Lower lobe of right lung (tissue), 2 donors: ENCODE data around the gene GEN1. TPM values are rescaled to one million over a fixed set of nuclear protein-coding genes. Genes with fewer than 3 reads are reported as not detected.
A peak's percentile ranks its signal among the peaks of the same experiment; 100 is the strongest.
"Not testable (repeated sequence)": the region's sequence is repeated elsewhere in the genome, so short reads cannot be mapped to it uniquely, and the experiment has no call there.

Experiments
- ATAC-seq, 2 donors: fragments of 200-7000 bp; cut with Tn5 transposase; one replicate each; pipeline ENCODE4 v1.9.1; 2020 to 2022; ENCODE audit warnings: mild to moderate bottlenecking in 2 of 2, moderate library complexity in 2 of 2
- DNase-seq: peaks from one replicate; pipeline ENCODE4 v3.0.0-alpha.2; 2020
- H3K27ac ChIP-seq: fragments of 200-600 bp; one replicate; pipeline ENCODE4 v1.8.0; 2022
- H3K27me3 ChIP-seq: fragments of 200-600 bp; one replicate; pipeline ENCODE4 v1.8.0; 2022; ENCODE audit warnings: low read depth
- H3K36me3 ChIP-seq: fragments of 200-600 bp; one replicate; pipeline ENCODE4 v1.8.0; 2022; ENCODE audit warnings: mild to moderate bottlenecking
- H3K4me1 ChIP-seq: fragments of 200-600 bp; one replicate; pipeline ENCODE4 v1.8.0; 2022
- H3K4me3 ChIP-seq: fragments of 200-600 bp; one replicate; pipeline ENCODE4 v1.8.0; 2022; ENCODE audit warnings: mild to moderate bottlenecking
- H3K9me3 ChIP-seq: fragments of 200-600 bp; one replicate; pipeline ENCODE4 v1.8.0; 2022
- intact Hi-C: fragments of 100-400 bp; cut with DNase I; formaldehyde crosslinking; loops from one replicate; pipeline ENCODE4 v1.11.0; 2022
- total RNA-seq: library from RNA; stranded (reverse); fragmentation: NEBNext Ultra II Directional; extraction: Animal tissue kit (Norgen Biotek cat#: 25700); gene quantifications from one replicate; pipeline ENCODE4 v1.2.1, GENCODE V29; 2021
- TF ChIP-seq, protein P1 (sequence below): fragments of 200-600 bp; IDR thresholded peaks from one replicate; pipeline ENCODE4 v1.8.0; 2022; ENCODE audit warnings: antibody characterized with exemption, mild to moderate bottlenecking
- donor health status: DM: no; HTN: yes; CAD: no; lungs with severe emphysema.

The GEN1 gene
- total RNA-seq, 1 donor from 2014 or later, result 9.0 TPM

DNA sequence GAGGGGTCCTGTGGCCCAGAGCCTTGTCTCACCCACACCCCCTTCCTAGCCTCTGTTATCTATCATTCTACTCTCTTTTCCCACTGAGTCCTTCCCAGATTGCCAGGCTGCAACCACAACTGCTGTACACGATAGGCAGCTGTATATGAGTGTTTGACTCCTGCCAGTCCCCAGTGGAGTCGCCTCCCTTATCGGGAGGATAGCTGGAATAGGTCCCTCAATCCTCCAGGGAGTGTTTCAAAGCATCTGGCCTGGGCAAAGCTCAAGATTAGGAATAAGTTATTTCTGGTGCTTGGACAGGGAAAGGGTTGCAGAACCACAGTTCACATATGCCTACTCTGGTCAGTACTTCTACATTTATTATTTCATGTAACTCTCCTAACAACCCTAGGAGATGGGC lies 67.1 kb downstream of the GEN1 start:
- no peaks in the 10 kb centered on the region for H3K36me3 ChIP-seq
- DNase-seq, result no peak
- intact Hi-C loops, result no loop called here

DNA sequence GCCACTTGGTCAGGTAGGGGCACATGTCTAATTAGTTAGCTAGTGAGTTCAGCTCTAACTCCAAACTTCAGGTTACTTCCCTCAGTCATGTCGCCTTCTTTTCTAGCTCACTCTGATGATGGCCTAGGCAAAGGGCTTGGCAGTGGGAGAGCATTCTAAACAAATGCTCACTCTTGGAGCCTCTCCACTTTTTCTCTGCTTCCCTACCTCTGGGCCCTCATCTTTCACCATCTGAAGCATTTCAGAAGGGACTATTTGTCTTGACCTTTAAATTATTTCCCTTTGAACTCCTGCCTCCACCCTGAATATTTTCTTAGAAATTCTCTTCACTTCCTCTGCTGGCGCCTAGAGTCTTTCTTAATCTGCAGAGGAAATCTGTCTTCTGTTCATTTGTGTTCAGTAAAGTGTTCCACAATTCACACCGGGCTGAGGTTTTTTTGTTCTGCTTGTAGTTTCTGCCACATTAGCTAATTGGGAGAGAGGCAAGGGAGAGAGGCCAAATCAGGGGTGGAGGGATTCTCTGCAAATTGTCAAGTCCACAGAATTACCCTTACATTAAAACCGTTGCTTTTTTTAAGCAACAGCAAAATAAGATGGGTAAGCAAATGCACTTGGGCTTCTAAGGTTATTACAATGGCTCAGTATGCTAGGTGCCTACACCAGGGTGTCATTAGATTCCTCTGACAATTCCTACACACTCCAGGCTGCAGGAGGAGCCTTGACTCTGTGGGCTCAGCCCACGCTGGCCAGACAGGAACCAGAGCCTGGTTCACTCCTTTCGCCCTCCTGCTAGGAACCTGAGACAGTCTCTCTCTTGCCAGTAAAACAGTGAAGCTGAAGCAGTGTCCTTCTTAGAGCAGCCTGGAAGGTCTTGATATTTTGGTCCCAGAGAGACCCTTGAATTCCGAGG lies 67.9 kb downstream of the GEN1 start:
- intact Hi-C loops, result no loop called here
- H3K27ac ChIP-seq, result no peak overlapping the region

More for the DNA sequence above, 67.1 kb downstream of the GEN1 start:
- Histone ChIP-seq H3K27me3 (no peaks in the 10 kb centered on the region), H3K4me1 (peaks cover 24% of the 10 kb centered on the region), H3K27ac (no peak overlapping the region), H3K4me3 (no peak overlapping the region), H3K9me3 (no peaks in the 10 kb centered on the region)
- TF ChIP-seq, protein P1, sequence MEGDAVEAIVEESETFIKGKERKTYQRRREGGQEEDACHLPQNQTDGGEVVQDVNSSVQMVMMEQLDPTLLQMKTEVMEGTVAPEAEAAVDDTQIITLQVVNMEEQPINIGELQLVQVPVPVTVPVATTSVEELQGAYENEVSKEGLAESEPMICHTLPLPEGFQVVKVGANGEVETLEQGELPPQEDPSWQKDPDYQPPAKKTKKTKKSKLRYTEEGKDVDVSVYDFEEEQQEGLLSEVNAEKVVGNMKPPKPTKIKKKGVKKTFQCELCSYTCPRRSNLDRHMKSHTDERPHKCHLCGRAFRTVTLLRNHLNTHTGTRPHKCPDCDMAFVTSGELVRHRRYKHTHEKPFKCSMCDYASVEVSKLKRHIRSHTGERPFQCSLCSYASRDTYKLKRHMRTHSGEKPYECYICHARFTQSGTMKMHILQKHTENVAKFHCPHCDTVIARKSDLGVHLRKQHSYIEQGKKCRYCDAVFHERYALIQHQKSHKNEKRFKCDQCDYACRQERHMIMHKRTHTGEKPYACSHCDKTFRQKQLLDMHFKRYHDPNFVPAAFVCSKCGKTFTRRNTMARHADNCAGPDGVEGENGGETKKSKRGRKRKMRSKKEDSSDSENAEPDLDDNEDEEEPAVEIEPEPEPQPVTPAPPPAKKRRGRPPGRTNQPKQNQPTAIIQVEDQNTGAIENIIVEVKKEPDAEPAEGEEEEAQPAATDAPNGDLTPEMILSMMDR, result no peak
- no peak for ATAC-seq

DNA sequence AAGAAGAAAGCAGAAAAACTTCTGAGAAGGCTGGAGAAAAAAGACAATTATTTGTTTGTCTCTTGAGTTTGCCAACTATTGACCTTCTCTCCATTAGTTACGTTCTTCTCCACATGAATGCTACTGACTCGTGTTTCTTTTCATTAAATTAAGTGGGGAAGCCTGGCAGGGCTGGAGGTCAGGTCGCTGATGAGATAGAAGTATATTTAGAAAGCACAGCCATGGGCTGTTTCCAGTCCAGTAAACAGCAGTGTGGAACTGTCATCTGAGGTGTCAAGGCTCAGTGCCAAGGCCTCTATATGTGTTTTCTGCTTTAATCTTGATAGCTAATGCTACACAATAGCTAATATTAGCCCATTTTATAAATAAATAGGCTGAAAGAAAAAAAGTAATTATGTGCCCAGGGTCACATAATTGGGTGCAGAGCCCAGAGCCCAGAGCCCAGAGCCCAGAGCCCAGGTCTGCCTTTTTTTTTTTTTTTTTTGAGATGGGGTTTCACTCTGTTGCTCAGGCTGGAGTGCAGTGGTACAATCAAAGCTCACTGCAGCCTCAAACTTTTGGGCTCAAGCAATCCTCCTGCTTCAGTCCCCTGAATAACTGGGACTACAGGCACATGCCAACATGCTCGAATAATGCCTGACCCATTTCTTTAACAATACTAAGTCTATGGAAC lies 68.6 kb downstream of the GEN1 start:
- TF ChIP-seq, protein P1, result no peak
- ATAC-seq (no peak), DNase-seq (no peak)
- H3K9me3 ChIP-seq, result no peaks in the 10 kb centered on the region
- H3K4me3 ChIP-seq, result no peak overlapping the region
- H3K4me1 ChIP-seq, result peaks cover 24% of the 10 kb centered on the region
- H3K36me3 ChIP-seq, result no peaks in the 10 kb centered on the region
- H3K27ac ChIP-seq, result no peak overlapping the region
- intact Hi-C loops, result no loop called here
- H3K27me3 ChIP-seq, result no peaks in the 10 kb centered on the region

More for the DNA sequence above, 67.9 kb downstream of the GEN1 start:
- no peaks in the 10 kb centered on the region for H3K27me3 ChIP-seq
- peaks cover 24% of the 10 kb centered on the region for H3K4me1 ChIP-seq
- H3K4me3 ChIP-seq, result no peak overlapping the region
- no peak for DNase-seq
- TF ChIP-seq, protein P1, result no peak
- no peaks in the 10 kb centered on the region for H3K9me3 ChIP-seq
- peak; percentile 53 to 68 for ATAC-seq
- H3K36me3 ChIP-seq, result no peaks in the 10 kb centered on the region

DNA sequence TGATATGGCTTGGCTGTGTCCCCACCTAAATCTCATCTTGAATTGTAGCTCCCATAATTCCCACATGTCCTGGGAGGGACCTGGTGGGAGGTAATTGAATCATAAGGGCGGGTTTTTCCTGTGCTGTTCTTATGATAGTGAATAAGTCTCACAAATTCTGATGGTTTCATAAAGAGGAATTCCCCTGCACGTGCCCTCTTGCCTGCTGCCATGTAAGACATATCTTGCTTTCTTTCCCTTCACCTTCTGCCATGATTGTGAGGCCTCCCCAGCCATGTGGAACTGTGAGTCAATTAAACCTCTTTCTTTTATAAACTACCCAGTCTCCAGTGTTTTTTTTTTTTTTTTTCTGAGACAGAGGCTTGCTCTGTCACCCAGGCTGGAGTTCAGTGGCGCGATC lies 69.7 kb downstream of the GEN1 start:
- H3K27me3 ChIP-seq, ATAC-seq, intact Hi-C loops, H3K4me3 ChIP-seq, DNase-seq, H3K27ac ChIP-seq, H3K9me3 ChIP-seq, H3K36me3 ChIP-seq: not testable (repeated sequence)
- H3K4me1 ChIP-seq, result peaks cover 24% of the 10 kb centered on the region

DNA sequence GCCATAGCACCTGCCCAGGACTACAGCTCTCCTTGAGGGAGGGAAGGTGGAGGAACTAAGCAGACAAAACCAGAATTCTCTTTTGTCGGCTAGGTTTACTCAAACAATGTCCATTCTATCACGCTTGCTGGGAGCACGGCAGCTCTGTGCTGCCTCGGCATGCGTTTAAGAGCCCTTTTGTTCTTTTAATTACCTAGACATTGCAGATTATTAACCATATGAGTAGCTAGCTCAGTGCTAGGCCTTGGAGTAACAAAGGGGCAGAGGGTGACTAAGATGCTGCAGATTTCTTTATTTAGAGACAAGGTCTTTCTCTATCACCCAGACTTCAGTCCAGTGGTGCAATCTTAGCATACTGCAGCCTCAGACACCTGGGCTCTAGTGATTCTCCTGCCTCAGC lies 73.4 kb downstream of the GEN1 start:
- H3K4me1 ChIP-seq, result peaks cover 8% of the 10 kb centered on the region
- H3K27ac ChIP-seq, result no peak overlapping the region
- no peak for ATAC-seq
- TF ChIP-seq, protein P1, result no peak
- H3K27me3 ChIP-seq, result peaks cover 12% of the 10 kb centered on the region
- H3K4me3 ChIP-seq, result no peak overlapping the region
- H3K9me3 ChIP-seq, result no peaks in the 10 kb centered on the region
- no peak for DNase-seq
- no peaks in the 10 kb centered on the region for H3K36me3 ChIP-seq
- intact Hi-C loops, result no loop called here

DNA sequence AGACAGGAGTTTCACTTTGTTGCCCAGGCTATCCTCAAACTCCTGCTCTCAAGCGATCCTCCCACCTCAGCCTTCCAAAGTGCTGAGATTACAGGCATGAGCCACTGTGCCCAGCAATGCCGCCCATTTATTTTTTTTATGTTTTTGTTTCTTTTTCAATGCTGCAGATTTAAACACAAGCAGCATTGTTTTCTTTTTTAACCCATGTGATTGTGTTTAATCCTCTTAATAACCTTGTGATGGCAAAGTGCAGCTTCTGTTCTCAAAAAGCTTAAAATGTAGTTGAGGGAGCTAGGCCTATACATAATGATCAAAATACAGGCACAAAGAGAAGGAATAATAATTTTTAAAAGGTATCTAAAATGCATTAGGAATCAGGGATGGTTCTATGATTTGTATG lies 73.8 kb downstream of the GEN1 start:
- Histone ChIP-seq H3K4me1 (peaks cover 4% of the 10 kb centered on the region), H3K27me3 (peaks cover 12% of the 10 kb centered on the region), H3K27ac (no peak overlapping the region), H3K36me3 (no peaks in the 10 kb centered on the region), H3K9me3 (no peaks in the 10 kb centered on the region), H3K4me3 (no peak overlapping the region)
- no peak for ATAC-seq
- intact Hi-C loops, result no loop called here
- no peak for DNase-seq
- TF ChIP-seq, protein P1, result no peak
